HepG2 (cell line): Measurements from ENCODE around the gene FABP1. TPM values are rescaled to one million over a fixed set of nuclear protein-coding genes. Genes with fewer than 3 reads are reported as not detected.

Source experiments
- CBFB ChIP-seq: sonication (generic); formaldehyde crosslinking; IDR thresholded peaks from 2 replicates; pipeline ENCODE4 v1.4.0; 2020; ENCODE audit warnings: missing genetic modification reagents
- CBX1 ChIP-seq: IDR thresholded peaks from one replicate; pipeline ENCODE4 v1.6.1; 2016; ENCODE audit warnings: antibody characterized with exemption, low read depth
- FOXA1 ChIP-seq, 2 experiments: fragments of 450-650 bp in 1 of 2; sonication (generic) in 1 of 2; formaldehyde crosslinking in 1 of 2; IDR thresholded peaks; 2 replicates each; pipeline versions ENCODE4 v1.4.0 to v1.6.1; 2016 to 2020; ENCODE audit warnings: missing genetic modification reagents in 1 of 2
- MIER2 ChIP-seq: IDR thresholded peaks from 2 replicates; pipeline ENCODE4 v1.6.1; 2016; ENCODE audit warnings: missing biosample characterization, missing genetic modification reagents
- NCOR1 ChIP-seq: fragments of 200-600 bp; sonication (generic); IDR thresholded peaks from 2 replicates; pipeline ENCODE4 v1.7.0; 2017; ENCODE audit warnings: antibody characterized with exemption, low read length, borderline replicate concordance
- NFYC ChIP-seq: IDR thresholded peaks from 2 replicates; pipeline ENCODE4 v1.6.1; 2016; ENCODE audit warnings: missing genetic modification reagents, missing compliant biosample characterization
- PITX1 ChIP-seq: sonication (generic); formaldehyde crosslinking; IDR thresholded peaks from 2 replicates; pipeline ENCODE4 v1.5.1; 2020; ENCODE audit warnings: mild to moderate bottlenecking, missing genetic modification reagents
- REXO4 ChIP-seq: sonication (generic); formaldehyde crosslinking; IDR thresholded peaks from 2 replicates; pipeline ENCODE4 v1.8.0; 2022; ENCODE audit warnings: missing genetic modification reagents, mild to moderate bottlenecking, borderline replicate concordance
- SAP130 ChIP-seq: IDR thresholded peaks from 2 replicates; pipeline ENCODE4 v1.6.1; 2016; ENCODE audit warnings: low read depth
- SPEN ChIP-seq: sonication (generic); formaldehyde crosslinking; IDR thresholded peaks from 2 replicates; pipeline ENCODE4 v1.5.1; 2020; ENCODE audit warnings: low read depth, mild to moderate bottlenecking, missing genetic modification reagents
- SSRP1 ChIP-seq: IDR thresholded peaks from 2 replicates; pipeline ENCODE4 v1.6.1; 2016; ENCODE audit warnings: control low read depth
- TMF1 ChIP-seq: sonication (generic); formaldehyde crosslinking; IDR thresholded peaks from 2 replicates; pipeline ENCODE4 v1.8.1; 2022; ENCODE audit warnings: low read depth, missing genetic modification reagents
- TSC22D2 ChIP-seq: sonication (generic); formaldehyde crosslinking; IDR thresholded peaks from 2 replicates; pipeline ENCODE4 v1.5.1; 2020; ENCODE audit warnings: missing genetic modification reagents, mild to moderate bottlenecking, borderline replicate concordance
- ZMYM2 ChIP-seq: sonication (generic); formaldehyde crosslinking; IDR thresholded peaks from 2 replicates; pipeline ENCODE4 v1.8.0; 2022; ENCODE audit warnings: mild to moderate bottlenecking, missing genetic modification reagents
- ZNF260 ChIP-seq: sonication (generic); formaldehyde crosslinking; IDR thresholded peaks from 2 replicates; pipeline ENCODE4 v1.4.0; 2020; ENCODE audit warnings: missing genetic modification reagents, low read depth, mild to moderate bottlenecking, borderline replicate concordance
- ZNF510 ChIP-seq: sonication (generic); formaldehyde crosslinking; IDR thresholded peaks from 2 replicates; pipeline ENCODE4 v1.4.0; 2020; ENCODE audit warnings: low read depth, mild to moderate bottlenecking, missing genetic modification reagents
- ZNF704 ChIP-seq: sonication (generic); formaldehyde crosslinking; IDR thresholded peaks from 2 replicates; pipeline ENCODE4 v1.8.1; 2023; ENCODE audit warnings: mild to moderate bottlenecking, inconsistent platforms, moderate library complexity, missing genetic modification reagents, borderline replicate concordance
- ZSCAN22 ChIP-seq: sonication (generic); formaldehyde crosslinking; IDR thresholded peaks from 2 replicates; pipeline ENCODE4 v1.4.0; 2020; ENCODE audit warnings: mild to moderate bottlenecking, missing genetic modification reagents
- polyA plus RNA-seq, 8 experiments: library from polyadenylated mRNA; depleted of rRNA in 3 of 8; stranded (reverse) in 7 of 8; unstranded in 1 of 8; fragments of >200 nt; fragmentation: Illumina TruSeq in 4 of 8; extraction: Trizol in 4 of 8; gene quantifications; 2 replicates each; pipeline versions ENCODE4 v1.2.1 to v1.2.3, GENCODE V29; 2011 to 2016; ENCODE audit warnings: low read depth in 4 of 8, missing spikeins in 1 of 8, mixed read lengths in 1 of 8; ENCODE audit not compliant: insufficient read depth in 1 of 8
- total RNA-seq, 5 experiments: library from RNA; depleted of rRNA; stranded (reverse); fragments of >200 nt; fragmentation: Illumina TruSeq; extraction: Trizol; gene quantifications; 2 replicates each; pipeline ENCODE4 v1.2.3, GENCODE V29; 2016; ENCODE audit warnings: low read depth in 1 of 5
- TF ChIP-seq, protein P1 (sequence below), 2 experiments: IDR thresholded peaks; 2 replicates each; pipeline ENCODE4 v1.6.1; 2011 to 2012; ENCODE audit warnings: low read length in 2 of 2, borderline replicate concordance in 1 of 2, low read depth in 1 of 2, mild to moderate bottlenecking in 1 of 2, moderate library complexity in 1 of 2
- TF ChIP-seq, protein P2 (sequence below): sonication (generic); formaldehyde crosslinking; IDR thresholded peaks from 2 replicates; pipeline ENCODE4 v1.8.1; 2023; ENCODE audit warnings: mild to moderate bottlenecking, missing genetic modification reagents
- TF ChIP-seq, protein P3 (sequence below): sonication (generic); formaldehyde crosslinking; IDR thresholded peaks from 2 replicates; pipeline ENCODE4 v1.8.0; 2022; ENCODE audit warnings: mild to moderate bottlenecking, missing genetic modification reagents; ENCODE audit not compliant: insufficient replicate concordance
- TF ChIP-seq, protein P4 (sequence below): sonication (generic); formaldehyde crosslinking; conservative IDR thresholded peaks from 2 replicates; pipeline ENCODE4 v1.4.0; 2020; ENCODE audit warnings: missing genetic modification reagents

FABP1 gene
- total and polyA plus RNA-seq, 2 of the 13 experiments (the other 11 are each of a cell fraction or from before 2014, with no cell fraction given): 644 to 1,608 TPM

GRCh38 chr2:88136817-88137216, 9.0 kb upstream of the FABP1 start (continued):
- TF ChIP-seq, protein P1, sequence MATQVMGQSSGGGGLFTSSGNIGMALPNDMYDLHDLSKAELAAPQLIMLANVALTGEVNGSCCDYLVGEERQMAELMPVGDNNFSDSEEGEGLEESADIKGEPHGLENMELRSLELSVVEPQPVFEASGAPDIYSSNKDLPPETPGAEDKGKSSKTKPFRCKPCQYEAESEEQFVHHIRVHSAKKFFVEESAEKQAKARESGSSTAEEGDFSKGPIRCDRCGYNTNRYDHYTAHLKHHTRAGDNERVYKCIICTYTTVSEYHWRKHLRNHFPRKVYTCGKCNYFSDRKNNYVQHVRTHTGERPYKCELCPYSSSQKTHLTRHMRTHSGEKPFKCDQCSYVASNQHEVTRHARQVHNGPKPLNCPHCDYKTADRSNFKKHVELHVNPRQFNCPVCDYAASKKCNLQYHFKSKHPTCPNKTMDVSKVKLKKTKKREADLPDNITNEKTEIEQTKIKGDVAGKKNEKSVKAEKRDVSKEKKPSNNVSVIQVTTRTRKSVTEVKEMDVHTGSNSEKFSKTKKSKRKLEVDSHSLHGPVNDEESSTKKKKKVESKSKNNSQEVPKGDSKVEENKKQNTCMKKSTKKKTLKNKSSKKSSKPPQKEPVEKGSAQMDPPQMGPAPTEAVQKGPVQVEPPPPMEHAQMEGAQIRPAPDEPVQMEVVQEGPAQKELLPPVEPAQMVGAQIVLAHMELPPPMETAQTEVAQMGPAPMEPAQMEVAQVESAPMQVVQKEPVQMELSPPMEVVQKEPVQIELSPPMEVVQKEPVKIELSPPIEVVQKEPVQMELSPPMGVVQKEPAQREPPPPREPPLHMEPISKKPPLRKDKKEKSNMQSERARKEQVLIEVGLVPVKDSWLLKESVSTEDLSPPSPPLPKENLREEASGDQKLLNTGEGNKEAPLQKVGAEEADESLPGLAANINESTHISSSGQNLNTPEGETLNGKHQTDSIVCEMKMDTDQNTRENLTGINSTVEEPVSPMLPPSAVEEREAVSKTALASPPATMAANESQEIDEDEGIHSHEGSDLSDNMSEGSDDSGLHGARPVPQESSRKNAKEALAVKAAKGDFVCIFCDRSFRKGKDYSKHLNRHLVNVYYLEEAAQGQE (IDR thresholded peaks at IDR 0.05; ENCODE audit: borderline replicate concordance in 1 of 2, low read depth in 1 of 2, low read length in 2 of 2): no peak
- no peak for TF ChIP-seq ZSCAN22
- no peak for TF ChIP-seq CBX1
- TF ChIP-seq REXO4 (CRISPR knock-in tag): no peak
- no peak for TF ChIP-seq ZNF704 (CRISPR knock-in tag)
- TF ChIP-seq SAP130 (CRISPR knock-in tag): peak; percentile 90
- TF ChIP-seq, protein P2, sequence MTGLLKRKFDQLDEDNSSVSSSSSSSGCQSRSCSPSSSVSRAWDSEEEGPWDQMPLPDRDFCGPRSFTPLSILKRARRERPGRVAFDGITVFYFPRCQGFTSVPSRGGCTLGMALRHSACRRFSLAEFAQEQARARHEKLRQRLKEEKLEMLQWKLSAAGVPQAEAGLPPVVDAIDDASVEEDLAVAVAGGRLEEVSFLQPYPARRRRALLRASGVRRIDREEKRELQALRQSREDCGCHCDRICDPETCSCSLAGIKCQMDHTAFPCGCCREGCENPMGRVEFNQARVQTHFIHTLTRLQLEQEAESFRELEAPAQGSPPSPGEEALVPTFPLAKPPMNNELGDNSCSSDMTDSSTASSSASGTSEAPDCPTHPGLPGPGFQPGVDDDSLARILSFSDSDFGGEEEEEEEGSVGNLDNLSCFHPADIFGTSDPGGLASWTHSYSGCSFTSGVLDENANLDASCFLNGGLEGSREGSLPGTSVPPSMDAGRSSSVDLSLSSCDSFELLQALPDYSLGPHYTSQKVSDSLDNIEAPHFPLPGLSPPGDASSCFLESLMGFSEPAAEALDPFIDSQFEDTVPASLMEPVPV: no peak
- TF ChIP-seq TMF1 (CRISPR knock-in tag): no peak
- TF ChIP-seq NFYC (CRISPR knock-in tag): peak; percentile 21; the same call in 1 of the 2 replicates
- TF ChIP-seq ZMYM2 (CRISPR knock-in tag): 0 out of 2 replicates have a peak, but pooled peaks have one; percentile 22
- TF ChIP-seq, protein P3, sequence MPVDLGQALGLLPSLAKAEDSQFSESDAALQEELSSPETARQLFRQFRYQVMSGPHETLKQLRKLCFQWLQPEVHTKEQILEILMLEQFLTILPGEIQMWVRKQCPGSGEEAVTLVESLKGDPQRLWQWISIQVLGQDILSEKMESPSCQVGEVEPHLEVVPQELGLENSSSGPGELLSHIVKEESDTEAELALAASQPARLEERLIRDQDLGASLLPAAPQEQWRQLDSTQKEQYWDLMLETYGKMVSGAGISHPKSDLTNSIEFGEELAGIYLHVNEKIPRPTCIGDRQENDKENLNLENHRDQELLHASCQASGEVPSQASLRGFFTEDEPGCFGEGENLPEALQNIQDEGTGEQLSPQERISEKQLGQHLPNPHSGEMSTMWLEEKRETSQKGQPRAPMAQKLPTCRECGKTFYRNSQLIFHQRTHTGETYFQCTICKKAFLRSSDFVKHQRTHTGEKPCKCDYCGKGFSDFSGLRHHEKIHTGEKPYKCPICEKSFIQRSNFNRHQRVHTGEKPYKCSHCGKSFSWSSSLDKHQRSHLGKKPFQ: no peak
- peak; percentile 59; the same call in 1 of the 2 replicates for TF ChIP-seq MIER2 (CRISPR knock-in tag)
- no peak for TF ChIP-seq ZNF260 (CRISPR knock-in tag)
- TF ChIP-seq ZNF510 (CRISPR knock-in tag): no peak
- TF ChIP-seq TSC22D2 (CRISPR knock-in tag): no peak
- TF ChIP-seq SSRP1: peak; percentile 38; the same call in 1 of the 2 replicates
- TF ChIP-seq CBFB (CRISPR knock-in tag): 0 out of 2 replicates have a peak, but pooled peaks have one; percentile 29
- TF ChIP-seq PITX1 (CRISPR knock-in tag): peak; percentile 41; the same call in 1 of the 2 replicates
- no peak for TF ChIP-seq FOXA1 (IDR thresholded peaks at IDR 0.05)
- peak; percentile 64 for TF ChIP-seq FOXA1 (CRISPR knock-in tag; IDR thresholded peaks at IDR 0.05)
- TF ChIP-seq NCOR1: peak; percentile 68; the same call in 1 of the 2 replicates
- no peak for TF ChIP-seq SPEN
- TF ChIP-seq, protein P4, sequence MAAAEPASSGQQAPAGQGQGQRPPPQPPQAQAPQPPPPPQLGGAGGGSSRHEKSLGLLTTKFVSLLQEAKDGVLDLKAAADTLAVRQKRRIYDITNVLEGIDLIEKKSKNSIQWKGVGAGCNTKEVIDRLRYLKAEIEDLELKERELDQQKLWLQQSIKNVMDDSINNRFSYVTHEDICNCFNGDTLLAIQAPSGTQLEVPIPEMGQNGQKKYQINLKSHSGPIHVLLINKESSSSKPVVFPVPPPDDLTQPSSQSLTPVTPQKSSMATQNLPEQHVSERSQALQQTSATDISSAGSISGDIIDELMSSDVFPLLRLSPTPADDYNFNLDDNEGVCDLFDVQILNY (CRISPR knock-in tag): no peak
